ENCODE data around the gene GJB5.

GRCh38 chr1:34781071-34781843 lies 26.4 kb downstream of the GJB5 start, which contains the start of gene GJB3:
- TF ChIP-seq CTCF (conservative IDR thresholded peaks at IDR 0.05 in 1 of 2, IDR thresholded peaks at IDR 0.05 in 1 of 2; ENCODE audit: extremely low read depth in 1 of 2, insufficient read depth in 1 of 2, low read depth in 1 of 2, low read length in 2 of 2) (no peak), EZH2 (IDR thresholded peaks at IDR 0.05; ENCODE audit: borderline replicate concordance, low read length) (no peak)
